Measurements from ENCODE around the gene NOS3. TPM values are rescaled to one million over a fixed set of nuclear protein-coding genes. Genes with fewer than 3 reads are reported as not detected.

Gene NOS3
- total RNA-seq, 3 donors from 2014 or later, result 2.5 to 6.3 (median 6.0) TPM

DNA sequence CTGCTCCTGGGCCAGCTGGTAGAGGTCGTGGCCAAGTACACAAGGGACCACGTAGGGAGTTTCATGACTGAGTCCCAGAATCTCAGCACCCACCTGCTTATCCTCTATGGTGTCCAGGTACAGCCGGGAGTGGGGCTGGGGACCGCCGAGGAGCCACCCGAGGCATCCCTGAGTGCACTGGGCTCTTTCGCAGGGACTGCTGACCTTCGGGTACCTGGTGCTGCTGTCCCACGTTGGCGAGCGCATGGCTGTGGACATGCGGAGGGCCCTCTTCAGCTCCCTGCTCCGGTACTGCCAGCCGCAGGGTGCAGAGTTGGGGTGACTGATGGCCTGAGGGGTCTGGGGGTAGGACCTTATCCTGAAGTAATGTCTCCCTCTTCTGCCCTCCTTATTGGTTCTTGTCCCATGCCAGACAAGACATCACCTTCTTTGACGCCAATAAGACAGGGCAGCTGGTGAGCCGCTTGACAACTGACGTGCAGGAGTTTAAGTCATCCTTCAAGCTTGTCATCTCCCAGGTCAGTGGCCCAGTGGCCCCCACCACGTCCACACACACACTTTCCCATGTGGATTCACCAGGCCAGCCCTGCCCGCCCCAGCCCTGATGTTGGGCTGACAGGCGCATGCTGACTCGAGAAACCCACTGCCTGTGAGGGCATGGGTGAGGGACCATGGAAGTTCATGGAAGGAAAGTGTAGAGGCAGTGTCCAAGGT is 43.7 kb downstream of the NOS3 start:
- no peak for ATAC-seq
- Histone ChIP-seq H3K4me1 (ENCODE audit: low read depth) (peaks cover 3% of the 10 kb centered on the region), H3K9me3 (no peaks in the 10 kb centered on the region), H3K4me3 (no peak overlapping the region), H3K36me3 (ENCODE audit: low read depth) (no peaks in the 10 kb centered on the region)
- TF ChIP-seq, protein P1, sequence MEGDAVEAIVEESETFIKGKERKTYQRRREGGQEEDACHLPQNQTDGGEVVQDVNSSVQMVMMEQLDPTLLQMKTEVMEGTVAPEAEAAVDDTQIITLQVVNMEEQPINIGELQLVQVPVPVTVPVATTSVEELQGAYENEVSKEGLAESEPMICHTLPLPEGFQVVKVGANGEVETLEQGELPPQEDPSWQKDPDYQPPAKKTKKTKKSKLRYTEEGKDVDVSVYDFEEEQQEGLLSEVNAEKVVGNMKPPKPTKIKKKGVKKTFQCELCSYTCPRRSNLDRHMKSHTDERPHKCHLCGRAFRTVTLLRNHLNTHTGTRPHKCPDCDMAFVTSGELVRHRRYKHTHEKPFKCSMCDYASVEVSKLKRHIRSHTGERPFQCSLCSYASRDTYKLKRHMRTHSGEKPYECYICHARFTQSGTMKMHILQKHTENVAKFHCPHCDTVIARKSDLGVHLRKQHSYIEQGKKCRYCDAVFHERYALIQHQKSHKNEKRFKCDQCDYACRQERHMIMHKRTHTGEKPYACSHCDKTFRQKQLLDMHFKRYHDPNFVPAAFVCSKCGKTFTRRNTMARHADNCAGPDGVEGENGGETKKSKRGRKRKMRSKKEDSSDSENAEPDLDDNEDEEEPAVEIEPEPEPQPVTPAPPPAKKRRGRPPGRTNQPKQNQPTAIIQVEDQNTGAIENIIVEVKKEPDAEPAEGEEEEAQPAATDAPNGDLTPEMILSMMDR (IDR thresholded peaks at IDR 0.05), result no peak
- intact Hi-C loops (cut with DNase I, micrococcal nuclease), result no loop called here
- no peak for DNase-seq

DNA sequence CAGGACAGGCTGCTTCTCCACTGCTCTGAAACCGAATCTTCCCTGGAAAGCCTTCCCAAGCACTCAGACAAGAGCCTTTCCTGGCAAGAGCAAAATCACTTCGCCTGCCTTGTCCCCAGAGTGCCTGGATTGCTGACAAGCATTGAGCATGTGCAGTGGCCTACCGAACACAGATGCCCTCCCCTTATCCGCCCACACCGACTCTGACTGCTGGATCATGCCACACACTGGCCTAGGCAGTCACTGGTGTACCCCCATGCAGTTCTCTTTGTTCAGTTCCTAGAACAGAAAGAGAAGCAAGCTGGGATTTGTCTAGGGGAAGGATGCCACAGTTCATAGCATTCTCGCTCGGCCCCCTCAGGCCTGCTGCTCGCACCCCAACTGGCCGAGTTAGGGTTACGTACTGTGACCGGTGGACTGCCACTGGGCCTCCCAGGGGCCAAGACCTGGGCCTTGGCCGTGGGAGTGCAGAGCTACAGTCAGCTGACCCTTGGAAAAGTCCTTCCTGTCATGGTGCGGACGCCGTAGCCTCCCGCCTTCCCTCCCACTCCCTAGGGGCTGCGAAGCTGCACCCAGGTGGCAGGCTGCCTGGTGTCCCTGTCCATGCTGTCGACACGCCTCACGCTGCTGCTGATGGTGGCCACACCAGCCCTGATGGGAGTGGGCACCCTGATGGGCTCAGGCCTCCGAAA is 44.4 kb downstream of the NOS3 start:
- TF ChIP-seq, protein P1 (IDR thresholded peaks at IDR 0.05), result no peak
- H3K36me3 ChIP-seq (ENCODE audit: low read depth), result no peaks in the 10 kb centered on the region
- no peaks in the 10 kb centered on the region for H3K9me3 ChIP-seq
- no peak for ATAC-seq
- intact Hi-C loops (cut with DNase I, micrococcal nuclease), result no loop called here
- DNase-seq, result no peak
- H3K4me1 ChIP-seq (ENCODE audit: low read depth), result no peaks in the 10 kb centered on the region
- H3K4me3 ChIP-seq, result no peak overlapping the region

DNA sequence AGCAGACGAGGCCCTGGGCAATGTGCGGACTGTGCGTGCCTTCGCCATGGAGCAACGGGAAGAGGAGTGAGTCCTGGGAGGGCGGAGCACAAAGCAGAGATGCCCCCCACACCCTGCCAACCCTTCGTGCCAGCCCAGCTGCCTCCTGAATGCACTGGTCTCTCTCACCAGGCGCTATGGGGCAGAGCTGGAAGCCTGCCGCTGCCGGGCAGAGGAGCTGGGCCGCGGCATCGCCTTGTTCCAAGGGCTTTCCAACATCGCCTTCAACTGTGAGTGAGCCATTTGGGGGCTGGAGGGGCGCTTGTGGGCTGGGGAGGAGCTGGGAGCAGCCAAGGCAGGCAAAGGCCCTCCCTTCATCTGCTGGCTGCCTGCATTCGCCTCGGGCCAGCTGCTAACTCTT is 45.1 kb downstream of the NOS3 start:
- Histone ChIP-seq H3K9me3 (no peaks in the 10 kb centered on the region), H3K4me1 (ENCODE audit: low read depth) (no peaks in the 10 kb centered on the region), H3K36me3 (ENCODE audit: low read depth) (no peaks in the 10 kb centered on the region), H3K4me3 (no peak overlapping the region)
- TF ChIP-seq, protein P1 (IDR thresholded peaks at IDR 0.05), result no peak
- ATAC-seq (no peak), DNase-seq (no peak)
- intact Hi-C loops (cut with DNase I, micrococcal nuclease), result no loop called here

DNA sequence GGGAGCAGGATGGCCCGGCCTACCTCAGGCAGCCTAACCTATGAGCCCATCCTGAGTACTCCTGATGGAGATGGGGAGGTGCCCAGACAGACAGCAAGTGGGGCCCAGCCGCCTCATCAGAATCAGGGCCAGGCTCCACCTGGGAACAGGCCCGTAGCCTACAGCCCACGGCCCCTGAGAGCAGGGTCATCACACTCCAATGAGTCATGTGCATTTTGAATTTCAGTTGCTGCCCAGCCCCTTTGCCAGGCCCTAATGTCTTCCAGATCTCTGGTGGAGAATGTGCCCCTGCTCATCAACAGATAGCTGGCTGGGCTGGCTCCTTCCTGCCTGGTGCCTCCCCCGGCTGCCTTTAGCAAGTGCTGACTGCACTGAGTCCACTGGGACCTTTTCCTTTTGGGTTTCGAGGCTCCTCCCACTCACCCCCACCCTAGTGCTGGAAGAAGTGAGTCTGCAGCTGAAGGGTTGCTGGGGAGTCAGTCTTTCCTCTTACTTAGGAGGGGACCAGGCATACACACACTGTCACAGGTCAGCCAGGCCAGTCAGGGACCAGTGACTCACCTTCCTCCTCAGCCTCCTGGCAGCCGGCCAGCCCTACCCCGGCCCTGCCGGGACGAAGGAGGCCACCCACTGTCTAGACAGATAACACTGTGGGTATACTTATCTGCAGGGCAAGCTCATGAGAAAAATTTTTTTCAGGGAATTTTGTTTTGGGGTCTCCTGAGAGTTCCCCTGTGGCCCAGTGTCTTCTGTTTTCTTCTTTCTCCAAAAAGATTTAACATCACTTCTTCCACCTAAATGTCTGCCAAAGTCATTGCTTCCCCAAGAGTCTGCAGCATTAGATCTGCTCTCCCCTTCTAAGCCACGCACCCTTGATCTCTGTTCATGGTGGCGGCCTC is 48.4 kb downstream of the NOS3 start:
- H3K4me3 ChIP-seq, result no peak overlapping the region
- peak; percentile 79 for ATAC-seq
- no peaks in the 10 kb centered on the region for H3K4me1 ChIP-seq (ENCODE audit: low read depth)
- peak; percentile 41 to 83 (median 65) for DNase-seq
- no peaks in the 10 kb centered on the region for H3K36me3 ChIP-seq (ENCODE audit: low read depth)
- no peaks in the 10 kb centered on the region for H3K9me3 ChIP-seq
- TF ChIP-seq, protein P1 (IDR thresholded peaks at IDR 0.05), result no peak
- intact Hi-C loops (cut with DNase I, micrococcal nuclease), result no loop called here

DNA sequence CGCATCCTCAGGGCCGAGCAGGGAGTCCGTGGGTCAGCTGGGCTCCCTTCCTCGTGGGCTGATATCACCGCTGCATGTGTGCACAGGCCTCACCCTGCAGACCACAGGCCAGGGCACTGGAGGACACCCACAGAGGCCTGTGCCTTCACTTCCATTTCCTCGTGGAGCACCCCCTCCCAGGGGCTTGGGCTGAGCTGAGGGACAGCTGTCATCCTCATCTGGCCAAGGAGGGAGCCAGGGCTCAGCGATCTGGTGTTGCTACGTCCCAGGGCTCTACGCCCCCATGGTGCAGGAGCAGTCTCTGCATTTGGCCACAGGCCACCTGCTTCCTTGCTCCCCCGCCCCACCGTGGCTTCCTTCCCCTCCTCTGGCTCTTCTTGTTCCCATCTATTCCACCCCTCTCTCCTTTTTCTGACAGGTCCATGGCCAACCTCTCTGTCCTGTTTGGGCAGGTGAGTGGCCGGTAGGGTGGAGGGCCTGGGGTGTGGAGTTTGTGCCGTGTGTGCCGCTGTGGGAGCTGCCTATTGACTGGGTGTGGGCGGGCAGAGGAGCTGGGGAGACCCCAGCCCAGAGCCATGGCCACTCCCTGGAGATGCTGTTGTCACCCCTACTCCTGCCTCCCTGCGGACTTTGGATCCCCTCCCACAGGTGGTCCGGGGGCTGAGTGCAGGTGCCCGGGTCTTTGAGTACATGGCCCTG is 49.2 kb downstream of the NOS3 start:
- Histone ChIP-seq H3K4me3 (no peak overlapping the region), H3K9me3 (no peaks in the 10 kb centered on the region), H3K4me1 (ENCODE audit: low read depth) (no peaks in the 10 kb centered on the region), H3K36me3 (ENCODE audit: low read depth) (no peaks in the 10 kb centered on the region)
- TF ChIP-seq, protein P1 (IDR thresholded peaks at IDR 0.05), result no peak
- intact Hi-C loops (cut with DNase I, micrococcal nuclease), result no loop called here
- no peak for DNase-seq
- ATAC-seq, result no peak
